Measurements from ENCODE around the gene PRKCE. TPM values are rescaled to one million over a fixed set of nuclear protein-coding genes. Genes with fewer than 3 reads are reported as not detected.

PRKCE gene
- total RNA-seq, 3 donors from 2014 or later (not counting 1 experiment from before 2014, with no cell fraction given), result 35.2 to 42.1 (median 38.6) TPM

- Histone ChIP-seq H3K4me1 (ENCODE audit: control insufficient read depth, insufficient read depth, low read length) (peaks cover 13% of the 10 kb centered on the region), H3K9me3 (ENCODE audit: control insufficient read depth, insufficient read depth, low read length) (no peaks in the 10 kb centered on the region), H3K36me3 (ENCODE audit: control insufficient read depth, insufficient read depth, low read length) (no peaks in the 10 kb centered on the region), H3K4me3 (ENCODE audit: low read length) (no peak overlapping the region), H3K27me3 (ENCODE audit: control insufficient read depth, insufficient read depth, low read length) (no peaks in the 10 kb centered on the region), H3K27ac (ENCODE audit: low read length) (no peak overlapping the region)
- no peak for DNase-seq
- no peak for ATAC-seq
- peaks cover 8 to 18% of the 10 kb centered on the region in 2 donors for H3K4me1 Mint-ChIP-seq
- intact Hi-C loops (cut with micrococcal nuclease), result no loop called here
- no peak overlapping the region for H3K27ac Mint-ChIP-seq
- no peak overlapping the region for H3K4me3 Mint-ChIP-seq
- TF ChIP-seq CTCF (IDR thresholded peaks at IDR 0.05), result no peak
- H3K9me3 Mint-ChIP-seq, result no peaks in the 10 kb centered on the region
- no peaks in the 10 kb centered on the region for H3K36me3 Mint-ChIP-seq
- 83% methylated on average over 4 of the region's 4 CpGs for WGBS (ENCODE audit: insufficient coverage)
- H3K27me3 Mint-ChIP-seq (ENCODE audit: low read depth in 2 of 2), result no peaks in the 10 kb centered on the region
Observed at GRCh38 chr2:45981384-45981930, 330.0 kb downstream of the PRKCE start.

GRCh38 chr2:45982096-45982495, 330.6 kb downstream of the PRKCE start:
- intact Hi-C loops (cut with micrococcal nuclease), result no loop called here
- no peak overlapping the region for H3K27ac Mint-ChIP-seq
- Histone ChIP-seq H3K4me1 (ENCODE audit: control insufficient read depth, insufficient read depth, low read length) (peaks cover 13% of the 10 kb centered on the region), H3K27ac (ENCODE audit: low read length) (no peak overlapping the region), H3K4me3 (ENCODE audit: low read length) (no peak overlapping the region), H3K27me3 (ENCODE audit: control insufficient read depth, insufficient read depth, low read length) (no peaks in the 10 kb centered on the region), H3K9me3 (ENCODE audit: control insufficient read depth, insufficient read depth, low read length) (no peaks in the 10 kb centered on the region), H3K36me3 (ENCODE audit: control insufficient read depth, insufficient read depth, low read length) (no peaks in the 10 kb centered on the region)
- no peaks in the 10 kb centered on the region for H3K9me3 Mint-ChIP-seq
- no peak overlapping the region for H3K4me3 Mint-ChIP-seq
- no peaks in the 10 kb centered on the region for H3K27me3 Mint-ChIP-seq (ENCODE audit: low read depth in 2 of 2)
- H3K36me3 Mint-ChIP-seq, result no peaks in the 10 kb centered on the region
- DNase-seq (no peak), ATAC-seq (no peak)
- TF ChIP-seq CTCF (IDR thresholded peaks at IDR 0.05), result no peak
- peaks cover 8 to 18% of the 10 kb centered on the region in 2 donors for H3K4me1 Mint-ChIP-seq
- 91% methylated on average over 7 of the region's 7 CpGs for WGBS (ENCODE audit: insufficient coverage)

- intact Hi-C loops (cut with micrococcal nuclease), result no loop called here
- H3K4me1 ChIP-seq (ENCODE audit: control insufficient read depth, insufficient read depth, low read length), result peaks cover 13% of the 10 kb centered on the region
- 94% methylated on average over 7 of the region's 7 CpGs for WGBS (ENCODE audit: insufficient coverage)
- no peak overlapping the region for H3K4me3 Mint-ChIP-seq
- peaks cover 8 to 18% of the 10 kb centered on the region in 2 donors for H3K4me1 Mint-ChIP-seq
- no peaks in the 10 kb centered on the region for H3K27me3 Mint-ChIP-seq (ENCODE audit: low read depth in 2 of 2)
- H3K36me3 Mint-ChIP-seq, result no peaks in the 10 kb centered on the region
- H3K36me3 ChIP-seq (ENCODE audit: control insufficient read depth, insufficient read depth, low read length), result no peaks in the 10 kb centered on the region
- no peaks in the 10 kb centered on the region for H3K9me3 Mint-ChIP-seq
- no peaks in the 10 kb centered on the region for H3K27me3 ChIP-seq (ENCODE audit: control insufficient read depth, insufficient read depth, low read length)
- no peak overlapping the region for H3K27ac Mint-ChIP-seq
- no peak for DNase-seq
- no peaks in the 10 kb centered on the region for H3K9me3 ChIP-seq (ENCODE audit: control insufficient read depth, insufficient read depth, low read length)
- no peak overlapping the region for H3K4me3 ChIP-seq (ENCODE audit: low read length)
- no peak for TF ChIP-seq CTCF (IDR thresholded peaks at IDR 0.05)
- ATAC-seq, result no peak
- H3K27ac ChIP-seq (ENCODE audit: low read length), result no peak overlapping the region
Observed at GRCh38 chr2:45983213-45983612, 331.7 kb downstream of the PRKCE start.

- Histone ChIP-seq H3K9me3 (ENCODE audit: control insufficient read depth, insufficient read depth, low read length) (no peaks in the 10 kb centered on the region), H3K36me3 (ENCODE audit: control insufficient read depth, insufficient read depth, low read length) (no peaks in the 10 kb centered on the region), H3K27ac (ENCODE audit: low read length) (no peak overlapping the region), H3K4me3 (ENCODE audit: low read length) (no peak overlapping the region), H3K4me1 (ENCODE audit: control insufficient read depth, insufficient read depth, low read length) (peaks cover 11% of the 10 kb centered on the region), H3K27me3 (ENCODE audit: control insufficient read depth, insufficient read depth, low read length) (no peaks in the 10 kb centered on the region)
- peaks cover 8 to 15% of the 10 kb centered on the region in 2 donors for H3K4me1 Mint-ChIP-seq
- WGBS (ENCODE audit: insufficient coverage), result 96% methylated on average over 7 of the region's 7 CpGs
- no peak overlapping the region for H3K27ac Mint-ChIP-seq
- DNase-seq (no peak), ATAC-seq (no peak)
- H3K4me3 Mint-ChIP-seq, result no peak overlapping the region
- no peaks in the 10 kb centered on the region for H3K27me3 Mint-ChIP-seq (ENCODE audit: low read depth in 2 of 2)
- intact Hi-C loops (cut with micrococcal nuclease), result no loop called here
- H3K9me3 Mint-ChIP-seq, result no peaks in the 10 kb centered on the region
- H3K36me3 Mint-ChIP-seq, result no peaks in the 10 kb centered on the region
- no peak for TF ChIP-seq CTCF (IDR thresholded peaks at IDR 0.05)
Observed at GRCh38 chr2:45984366-45984765, 332.9 kb downstream of the PRKCE start.
